Measurements from ENCODE around the gene TMEM52B.

DNA sequence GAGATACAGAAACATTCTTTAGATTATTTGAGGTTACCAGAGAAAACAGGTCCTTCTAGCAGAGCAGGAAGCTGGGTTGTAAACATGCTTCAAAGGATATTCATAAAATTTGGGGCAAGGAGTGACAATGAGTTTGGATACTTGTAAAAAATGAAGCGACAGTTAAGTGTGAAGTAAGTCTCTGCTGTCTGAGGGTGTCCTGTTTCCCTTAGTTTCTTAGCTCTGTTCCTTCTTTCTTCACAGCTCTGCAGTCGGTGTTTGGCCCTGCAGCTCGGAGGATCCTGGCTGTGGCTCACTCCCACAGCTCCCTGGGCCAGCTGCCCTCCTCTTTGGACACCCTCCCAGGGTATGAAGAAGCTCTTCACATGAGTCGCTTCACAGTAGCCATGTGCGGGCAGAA, 10.8 kb downstream of the TMEM52B start:
- TF ChIP-seq, protein P1, sequence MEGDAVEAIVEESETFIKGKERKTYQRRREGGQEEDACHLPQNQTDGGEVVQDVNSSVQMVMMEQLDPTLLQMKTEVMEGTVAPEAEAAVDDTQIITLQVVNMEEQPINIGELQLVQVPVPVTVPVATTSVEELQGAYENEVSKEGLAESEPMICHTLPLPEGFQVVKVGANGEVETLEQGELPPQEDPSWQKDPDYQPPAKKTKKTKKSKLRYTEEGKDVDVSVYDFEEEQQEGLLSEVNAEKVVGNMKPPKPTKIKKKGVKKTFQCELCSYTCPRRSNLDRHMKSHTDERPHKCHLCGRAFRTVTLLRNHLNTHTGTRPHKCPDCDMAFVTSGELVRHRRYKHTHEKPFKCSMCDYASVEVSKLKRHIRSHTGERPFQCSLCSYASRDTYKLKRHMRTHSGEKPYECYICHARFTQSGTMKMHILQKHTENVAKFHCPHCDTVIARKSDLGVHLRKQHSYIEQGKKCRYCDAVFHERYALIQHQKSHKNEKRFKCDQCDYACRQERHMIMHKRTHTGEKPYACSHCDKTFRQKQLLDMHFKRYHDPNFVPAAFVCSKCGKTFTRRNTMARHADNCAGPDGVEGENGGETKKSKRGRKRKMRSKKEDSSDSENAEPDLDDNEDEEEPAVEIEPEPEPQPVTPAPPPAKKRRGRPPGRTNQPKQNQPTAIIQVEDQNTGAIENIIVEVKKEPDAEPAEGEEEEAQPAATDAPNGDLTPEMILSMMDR (conservative IDR thresholded peaks at IDR 0.05; ENCODE audit: low read depth, low read length), result no peak
- TF ChIP-seq EZH2 (IDR thresholded peaks at IDR 0.05; ENCODE audit: borderline replicate concordance, low read depth, low read length, poor library complexity, severe bottlenecking), result no peak

Data from A673 (cell line).